Peyer's patch (tissue), 4 donors: ENCODE data around the gene FAH. TPM values are rescaled to one million over a fixed set of nuclear protein-coding genes. Genes with fewer than 3 reads are reported as not detected.

ENCODE experiments used
- DNase-seq, 3 donors: peaks; one replicate each; pipeline ENCODE4 v3.0.0-alpha.2; 2017 to 2019
- H3K27ac ChIP-seq, 4 donors: fragments of 200-600 bp; sonication (generic); one replicate each; pipeline ENCODE4 v1.5.1; 2016 to 2019
- H3K27me3 ChIP-seq, 2 donors: fragments of 200-600 bp; sonication (generic); one replicate each; pipeline ENCODE4 v1.5.1; 2019
- H3K36me3 ChIP-seq, 3 donors: fragments of 200-600 bp; sonication (generic); one replicate each; pipeline ENCODE4 v1.5.1; 2016 to 2019
- H3K4me1 ChIP-seq, 4 donors: fragments of 200-600 bp; sonication (generic); one replicate each; pipeline ENCODE4 v1.5.1; 2016 to 2019
- H3K4me3 ChIP-seq, 4 donors: fragments of 200-600 bp; sonication (generic); 1 replicate in 3 of 4; 2 replicates in 1 of 4; pipeline ENCODE4 v1.5.1; 2016 to 2019; ENCODE audit warnings: mild to moderate bottlenecking in 1 of 4
- H3K9me3 ChIP-seq, 4 donors: fragments of 200-600 bp; sonication (generic); one replicate each; pipeline ENCODE4 v1.5.1; 2016 to 2019; ENCODE audit warnings: mild to moderate bottlenecking in 1 of 4
- POLR2A ChIP-seq, 2 donors: fragments of 450-650 bp; IDR thresholded peaks; one replicate each; pipeline ENCODE4 v1.5.1; 2017; ENCODE audit warnings: antibody characterized with exemption in 2 of 2, mild to moderate bottlenecking in 2 of 2, moderate library complexity in 2 of 2
- total RNA-seq, 4 donors: library from RNA; depleted of rRNA; stranded (reverse); fragments of >200 nt; gene quantifications; one replicate each; pipeline ENCODE4 v1.1.0, GENCODE V29; 2016
- TF ChIP-seq, protein P1 (sequence below), 6 experiments: fragments of 450-650 bp in 4 of 6; fragments of 200-600 bp in 2 of 6; sonication (generic) in 1 of 6; IDR thresholded peaks; one replicate each; pipeline ENCODE4 v1.5.1; 2017 to 2019; ENCODE audit warnings: antibody characterized with exemption in 6 of 6, mild to moderate bottlenecking in 3 of 6, moderate library complexity in 1 of 6

The FAH gene
- total RNA-seq, 4 donors from 2014 or later: 6.6 to 17.3 (median 15.3) TPM

DNA sequence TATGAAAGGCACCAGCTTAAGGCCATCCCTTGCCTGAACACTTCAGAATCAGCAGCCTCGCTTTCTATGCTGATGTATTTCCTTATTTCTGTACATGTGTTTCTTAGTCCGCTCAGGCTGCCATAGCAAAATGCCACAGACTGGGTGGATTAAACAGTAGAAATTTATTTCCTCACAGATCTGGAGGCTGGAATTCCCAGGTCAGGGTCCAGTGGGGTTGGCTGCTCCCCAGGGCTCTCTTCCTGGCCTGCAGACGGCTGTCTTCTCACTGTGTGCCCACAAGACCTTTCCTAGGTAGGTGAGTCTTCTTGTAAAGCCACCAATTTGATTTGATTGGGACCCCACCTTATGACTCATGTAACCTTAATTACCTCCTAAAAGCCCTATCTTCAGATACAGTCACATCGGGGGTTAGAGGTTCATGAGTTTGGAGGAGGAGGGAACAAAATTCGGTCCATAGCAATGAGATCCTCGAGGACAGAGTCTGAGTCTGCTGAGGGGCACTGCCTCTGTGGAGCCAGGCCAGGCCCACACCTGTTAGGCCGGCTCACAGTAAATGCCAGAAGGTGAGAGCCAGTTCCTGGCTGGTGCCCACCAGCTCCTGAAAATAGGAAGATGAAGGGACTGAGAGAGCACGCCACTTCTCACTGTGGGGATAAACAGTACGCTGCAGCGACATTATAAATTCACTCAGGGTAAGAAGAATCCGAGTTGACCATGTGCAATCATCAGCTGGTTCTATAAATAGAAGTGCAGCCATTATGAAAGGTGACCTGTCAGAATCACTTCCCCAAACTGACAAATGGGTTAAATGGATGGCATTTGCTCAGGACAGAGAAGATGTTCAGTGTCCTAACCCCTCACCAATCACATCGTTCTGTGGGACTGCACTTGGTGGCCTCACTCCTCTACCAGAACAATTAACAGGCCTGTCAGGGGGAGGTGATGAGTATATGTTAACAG lies 58.1 kb downstream of the FAH start:
- H3K4me1 ChIP-seq: no peaks in the 10 kb centered on the region
- H3K27me3 ChIP-seq: no peaks in the 10 kb centered on the region
- no peaks in the 10 kb centered on the region for H3K36me3 ChIP-seq
- TF ChIP-seq, protein P1, sequence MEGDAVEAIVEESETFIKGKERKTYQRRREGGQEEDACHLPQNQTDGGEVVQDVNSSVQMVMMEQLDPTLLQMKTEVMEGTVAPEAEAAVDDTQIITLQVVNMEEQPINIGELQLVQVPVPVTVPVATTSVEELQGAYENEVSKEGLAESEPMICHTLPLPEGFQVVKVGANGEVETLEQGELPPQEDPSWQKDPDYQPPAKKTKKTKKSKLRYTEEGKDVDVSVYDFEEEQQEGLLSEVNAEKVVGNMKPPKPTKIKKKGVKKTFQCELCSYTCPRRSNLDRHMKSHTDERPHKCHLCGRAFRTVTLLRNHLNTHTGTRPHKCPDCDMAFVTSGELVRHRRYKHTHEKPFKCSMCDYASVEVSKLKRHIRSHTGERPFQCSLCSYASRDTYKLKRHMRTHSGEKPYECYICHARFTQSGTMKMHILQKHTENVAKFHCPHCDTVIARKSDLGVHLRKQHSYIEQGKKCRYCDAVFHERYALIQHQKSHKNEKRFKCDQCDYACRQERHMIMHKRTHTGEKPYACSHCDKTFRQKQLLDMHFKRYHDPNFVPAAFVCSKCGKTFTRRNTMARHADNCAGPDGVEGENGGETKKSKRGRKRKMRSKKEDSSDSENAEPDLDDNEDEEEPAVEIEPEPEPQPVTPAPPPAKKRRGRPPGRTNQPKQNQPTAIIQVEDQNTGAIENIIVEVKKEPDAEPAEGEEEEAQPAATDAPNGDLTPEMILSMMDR (IDR thresholded peaks at IDR 0.05): no peak
- no peak for TF ChIP-seq POLR2A (IDR thresholded peaks at IDR 0.05)
- no peak for DNase-seq
- H3K27ac ChIP-seq: no peak overlapping the region
- no peaks in the 10 kb centered on the region for H3K9me3 ChIP-seq
- no peak overlapping the region for H3K4me3 ChIP-seq

- no peak for DNase-seq
- H3K4me3 ChIP-seq: no peak overlapping the region
- H3K4me1 ChIP-seq: no peaks in the 10 kb centered on the region
- no peak overlapping the region for H3K27ac ChIP-seq
- TF ChIP-seq POLR2A (IDR thresholded peaks at IDR 0.05): no peak
- TF ChIP-seq, protein P1 (IDR thresholded peaks at IDR 0.05): no peak
- no peaks in the 10 kb centered on the region for H3K9me3 ChIP-seq
- H3K27me3 ChIP-seq: no peaks in the 10 kb centered on the region
- H3K36me3 ChIP-seq: no peaks in the 10 kb centered on the region
These were observed 59.2 kb downstream of the FAH start for GRCh38 chr15:80211976-80212375.

DNA sequence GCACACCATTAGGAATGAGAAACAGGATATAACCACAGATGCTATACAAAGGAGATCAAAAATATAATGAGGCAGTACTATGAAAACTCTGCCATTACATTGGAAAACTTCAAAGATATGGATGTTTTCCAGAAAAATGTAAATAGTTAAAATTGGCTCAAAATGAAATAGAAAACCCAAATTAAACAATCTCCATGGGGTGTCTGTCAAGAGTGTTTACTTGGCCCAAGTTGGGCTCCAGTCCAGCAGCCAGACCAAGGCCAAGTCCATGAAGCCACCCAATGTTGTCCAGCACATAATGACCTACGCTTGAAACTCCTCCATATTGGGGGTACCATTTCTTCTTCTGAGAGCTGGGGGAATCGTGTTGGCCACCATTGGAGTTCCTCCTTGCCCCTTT lies 62.1 kb downstream of the FAH start:
- Histone ChIP-seq H3K27ac (no peak overlapping the region), H3K27me3 (no peaks in the 10 kb centered on the region), H3K9me3 (no peaks in the 10 kb centered on the region), H3K36me3 (no peaks in the 10 kb centered on the region), H3K4me1 (no peaks in the 10 kb centered on the region), H3K4me3 (no peak overlapping the region)
- no peak for DNase-seq
- no peak for TF ChIP-seq POLR2A (IDR thresholded peaks at IDR 0.05)
- TF ChIP-seq, protein P1 (IDR thresholded peaks at IDR 0.05): no peak

DNA sequence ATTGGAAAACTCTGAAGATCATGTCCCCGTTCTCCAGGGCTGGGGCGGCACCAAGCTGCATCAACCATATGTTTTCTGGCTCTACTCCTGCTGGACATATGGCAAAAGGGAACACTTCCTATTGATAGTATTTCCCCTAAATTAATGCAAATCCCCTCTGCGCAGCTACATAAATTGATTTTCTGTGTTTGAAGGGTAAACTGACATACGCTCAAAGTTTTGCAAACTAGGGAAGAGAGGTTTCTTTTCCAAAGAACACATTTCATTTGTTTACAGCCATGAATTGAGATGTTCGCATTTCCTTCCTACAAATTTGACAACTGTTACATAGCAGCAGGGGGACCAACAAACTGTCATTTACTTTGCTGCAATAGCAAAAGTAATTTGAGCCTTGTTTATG lies 63.3 kb downstream of the FAH start:
- Histone ChIP-seq H3K36me3 (no peaks in the 10 kb centered on the region), H3K4me3 (no peak overlapping the region), H3K27me3 (no peaks in the 10 kb centered on the region), H3K27ac (no peak overlapping the region), H3K4me1 (no peaks in the 10 kb centered on the region), H3K9me3 (no peaks in the 10 kb centered on the region)
- no peak for TF ChIP-seq POLR2A (IDR thresholded peaks at IDR 0.05)
- TF ChIP-seq, protein P1 (IDR thresholded peaks at IDR 0.05): no peak
- DNase-seq: no peak

DNA sequence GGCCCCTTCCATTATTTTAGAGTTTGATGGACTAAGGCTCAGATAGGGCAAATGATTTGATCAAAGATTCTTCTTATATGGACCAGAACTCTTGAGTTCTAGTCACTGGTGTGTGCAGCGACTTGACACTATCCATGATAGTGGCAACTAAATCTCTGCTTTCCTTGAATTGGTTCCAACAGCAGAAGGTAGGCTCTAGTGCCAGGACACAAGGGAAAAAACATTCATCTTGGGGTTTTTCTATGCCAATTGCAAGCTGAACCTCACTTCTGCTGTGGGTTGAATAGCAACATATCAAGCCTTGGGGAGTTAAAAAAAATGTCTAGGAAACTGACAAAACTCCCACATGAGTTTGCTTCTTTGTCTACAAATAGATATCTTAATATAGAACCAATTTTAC lies 64.1 kb downstream of the FAH start:
- no peak for DNase-seq
- Histone ChIP-seq H3K27ac (no peak overlapping the region), H3K9me3 (no peaks in the 10 kb centered on the region), H3K4me3 (no peak overlapping the region), H3K27me3 (no peaks in the 10 kb centered on the region), H3K4me1 (no peaks in the 10 kb centered on the region), H3K36me3 (no peaks in the 10 kb centered on the region)
- TF ChIP-seq, protein P1 (IDR thresholded peaks at IDR 0.05): no peak
- TF ChIP-seq POLR2A (IDR thresholded peaks at IDR 0.05): no peak
